ENCODE results near the gene METTL23. TPM values are rescaled to one million over a fixed set of nuclear protein-coding genes. Genes with fewer than 3 reads are reported as not detected.

Gene METTL23
- total RNA-seq, result 22.0 and 23.4 TPM in 2 replicates

GRCh38 chr17:76726776-76727718 is at the start of gene METTL23:
Gene METTL23, plus strand, starts transcription at chr17:76726839. Its CDS starts 2,872 bp downstream, at chr17:76729711.

GRCh38 chr17:76710863-76711611 is 15.6 kb upstream of the METTL23 start, which contains the start of gene MXRA7:
Gene MXRA7, minus strand, starts transcription at chr17:76710965. Its CDS starts 19 bp downstream, at chr17:76710946.

GRCh38 chr17:76726231-76726775 is 336 bp upstream of the METTL23 start, which contains the start of gene JMJD6:
Gene JMJD6, minus strand, starts transcription at chr17:76726606. Its CDS starts 131 bp downstream, at chr17:76726475.

GRCh38 chr17:76737082-76737675 is 10.5 kb downstream of the METTL23 start, which contains the start of gene SRSF2:
Gene SRSF2, minus strand, starts transcription at chr17:76737331. Its CDS starts 171 bp downstream, at chr17:76737160.

GRCh38 chr17:76737676-76738467 is 11.2 kb downstream of the METTL23 start, which contains the start of gene MFSD11:
Gene MFSD11, plus strand, starts transcription at chr17:76738119. Its CDS starts 234 bp downstream, at chr17:76738353.

Other genes with a start within 250 kb of the METTL23 start
- 4.9 and 5.4 TPM in 2 replicates for gene RHBDF2, start 225.4 kb upstream of the METTL23 start, total RNA-seq
- 9.5 and 18.1 TPM in 2 replicates for gene CYGB, start 189.1 kb upstream of the METTL23 start, total RNA-seq
- 2.4 and 5.2 TPM in 2 replicates for gene PRCD, start 186.8 kb upstream of the METTL23 start, total RNA-seq
- 0.89 and 1.4 TPM in 2 replicates for gene ST6GALNAC2, start 141.0 kb upstream of the METTL23 start, total RNA-seq
- gene ST6GALNAC1, start 83.1 kb upstream of the METTL23 start, total RNA-seq, result not detected in 2 replicates
- gene MXRA7, start 15.9 kb upstream of the METTL23 start, total RNA-seq, result 137 and 200 TPM in 2 replicates
- gene JMJD6, start 233 bp upstream of the METTL23 start, total RNA-seq, result 21.5 and 22.6 TPM in 2 replicates
- 108 and 187 TPM in 2 replicates for gene SRSF2, start 10.5 kb downstream of the METTL23 start, total RNA-seq
- gene MFSD11, start 11.3 kb downstream of the METTL23 start, total RNA-seq, result 24.2 and 27.7 TPM in 2 replicates
- 0.22 and 0.25 TPM in 2 replicates for gene MGAT5B, start 141.6 kb downstream of the METTL23 start, total RNA-seq

Measured in uterine smooth muscle cell (primary cell).